ENCODE data around the gene RECK. TPM values are rescaled to one million over a fixed set of nuclear protein-coding genes. Genes with fewer than 3 reads are reported as not detected.
"Not testable (repeated sequence)": the region's sequence is repeated elsewhere in the genome, so short reads cannot be mapped to it uniquely, and the experiment has no call there.

RECK gene
- total RNA-seq, 1 experiment from 2014 or later = 10.6 TPM

DNA sequence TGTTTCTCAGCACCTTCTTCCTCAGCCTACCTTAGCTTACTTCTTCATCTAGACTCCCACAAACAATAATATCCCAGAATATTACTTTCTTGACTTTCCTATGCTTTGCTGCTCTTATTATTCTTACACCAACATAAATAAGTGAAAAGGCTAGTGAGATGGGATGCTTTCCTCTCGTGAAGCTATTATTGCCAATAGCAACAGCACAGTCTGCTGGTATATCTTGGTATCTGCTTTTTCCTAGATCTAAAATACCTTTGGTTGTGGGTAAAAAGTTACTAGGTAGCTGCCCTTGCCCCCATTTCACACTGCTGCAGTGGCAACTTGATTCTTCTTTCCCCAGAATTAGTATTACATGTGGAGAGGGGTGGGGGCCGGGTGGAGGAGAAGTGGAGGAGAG, 73.7 kb downstream of the RECK start:
- no peak for DNase-seq (ENCODE audit: low read depth)

DNA sequence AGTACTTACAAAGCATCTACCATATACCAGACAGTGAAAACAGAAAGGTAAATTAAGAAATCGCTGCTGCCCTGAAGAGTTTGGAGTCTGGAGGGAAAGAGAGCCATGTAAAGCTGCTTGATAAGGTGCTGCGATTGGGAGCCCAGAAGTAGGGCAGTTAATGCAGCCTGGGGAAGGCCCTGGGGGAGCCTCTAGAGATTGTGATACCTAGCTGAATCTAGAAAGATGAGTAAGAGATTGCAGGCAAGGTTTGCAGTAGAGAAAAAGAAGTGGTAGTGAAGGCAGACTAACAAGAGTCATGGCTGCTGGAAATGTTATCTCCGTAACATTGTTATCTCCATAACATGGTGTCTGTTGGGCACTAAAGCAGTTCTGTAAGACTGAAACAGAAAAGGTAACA, 75.8 kb downstream of the RECK start:
- no peak for DNase-seq (ENCODE audit: low read depth)

DNA sequence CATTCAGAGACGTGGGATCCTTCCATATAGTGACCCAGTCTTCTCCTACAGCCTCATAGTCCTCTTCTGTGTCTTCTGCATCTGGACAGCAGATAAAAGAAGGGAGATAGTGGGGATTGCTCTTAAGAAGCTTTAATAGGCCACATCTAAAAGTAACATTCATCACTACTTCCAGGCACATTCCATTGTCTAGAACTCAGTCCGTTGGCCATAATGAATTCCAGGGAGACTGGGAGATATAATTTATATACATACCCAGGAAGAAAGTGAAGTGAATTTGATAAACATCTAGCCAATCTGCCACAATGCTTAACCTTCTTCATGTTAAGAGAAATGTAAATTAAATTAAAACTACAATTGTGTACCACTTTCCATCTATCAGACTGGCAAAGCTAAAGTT, 77.3 kb downstream of the RECK start:
- no peak for DNase-seq (ENCODE audit: low read depth)

DNA sequence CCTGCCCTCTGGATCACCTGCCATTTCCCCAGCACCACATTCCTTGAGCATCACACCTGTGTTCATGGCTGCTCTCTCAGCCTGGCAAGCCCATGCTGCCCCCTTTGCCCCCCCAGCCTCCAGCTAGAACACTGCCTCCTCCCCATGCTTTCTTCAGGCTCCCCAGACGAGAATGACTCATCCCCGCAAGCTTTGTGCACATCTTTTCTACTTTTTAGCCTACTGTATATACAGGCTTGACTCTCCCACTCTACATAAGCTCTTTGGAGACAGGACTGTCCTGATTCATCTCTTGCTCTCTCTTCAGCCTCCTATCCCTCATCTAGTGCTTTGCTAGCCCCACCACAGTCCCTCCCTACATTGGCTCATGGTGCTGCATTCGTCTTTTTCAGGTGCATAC, 79.9 kb downstream of the RECK start:
- DNase-seq (ENCODE audit: low read depth) = no peak

DNA sequence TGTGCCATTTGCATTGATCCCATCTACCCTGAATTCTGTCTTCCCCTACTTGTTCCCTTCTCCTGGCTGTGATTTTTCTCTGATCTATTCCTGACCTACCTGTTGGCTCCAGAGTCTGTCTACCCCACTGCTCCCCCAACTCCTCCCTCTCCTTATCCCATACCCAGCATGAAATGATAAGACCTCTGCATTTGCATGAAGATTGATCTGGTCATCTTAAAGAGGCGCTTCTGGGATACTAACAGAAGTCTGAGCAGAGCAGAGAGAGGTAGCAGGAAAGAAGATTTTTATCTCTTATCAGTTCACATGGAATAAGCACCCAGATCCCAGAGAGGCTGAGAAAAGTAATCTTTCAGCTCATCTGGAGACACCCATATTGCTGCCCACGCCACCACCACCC, 81.5 kb downstream of the RECK start:
- no peak for DNase-seq (ENCODE audit: low read depth)

DNA sequence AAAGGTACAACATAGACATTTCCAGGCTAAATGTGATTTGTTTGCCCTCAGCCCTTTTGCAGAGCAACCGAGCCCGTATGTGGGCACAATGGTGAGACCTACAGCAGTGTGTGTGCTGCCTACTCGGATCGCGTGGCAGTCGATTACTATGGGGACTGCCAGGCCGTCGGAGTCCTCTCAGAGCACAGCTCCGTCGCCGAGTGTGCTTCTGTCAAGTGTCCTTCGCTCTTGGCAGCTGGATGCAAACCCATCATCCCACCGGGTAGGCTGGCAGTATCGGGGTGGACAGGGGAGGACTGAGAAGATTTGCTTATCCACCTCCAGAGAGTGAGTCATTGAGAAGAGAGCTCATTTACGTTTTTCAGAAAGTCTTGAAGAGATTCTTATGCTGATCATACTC, 82.0 kb downstream of the RECK start:
- DNase-seq (ENCODE audit: low read depth) = no peak

DNA sequence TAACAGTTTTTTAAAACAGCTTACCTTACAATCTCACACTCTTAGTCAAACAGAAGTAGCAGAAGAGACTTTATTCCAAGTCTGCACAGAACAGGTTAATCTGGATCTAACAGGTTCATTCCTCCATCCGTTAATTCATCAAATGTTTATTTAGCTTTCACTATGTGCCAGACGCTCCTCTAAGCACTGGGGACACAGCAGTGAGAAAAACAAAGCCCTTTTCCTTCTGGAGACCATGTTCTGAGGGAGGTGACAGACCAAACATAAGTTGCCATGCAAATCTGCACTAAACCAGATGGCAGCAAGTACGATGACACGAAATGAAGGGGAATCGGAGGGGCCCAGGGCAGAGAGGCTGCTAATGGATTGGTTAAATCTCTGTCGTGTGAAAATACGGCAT, 82.8 kb downstream of the RECK start:
- DNase-seq (ENCODE audit: low read depth) = no peak

DNA sequence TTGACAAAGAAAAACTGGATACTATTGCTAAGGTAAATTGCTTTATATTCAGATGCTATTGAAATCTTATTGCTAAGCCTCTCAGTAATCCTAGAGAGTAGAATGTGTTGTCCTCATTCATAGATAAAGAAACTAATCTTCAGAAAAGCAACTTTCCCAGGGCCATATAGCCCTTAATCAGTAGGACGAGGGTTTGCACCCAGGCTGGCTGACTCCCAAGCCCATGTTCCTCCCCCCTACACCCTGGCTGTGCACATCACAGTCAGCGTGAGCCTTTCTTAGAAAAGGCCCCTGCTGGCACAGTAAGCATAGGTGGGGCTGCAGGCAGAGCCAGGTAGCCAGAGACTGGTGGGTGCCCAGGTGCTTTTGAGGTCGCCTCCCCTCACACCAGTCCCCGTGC, 84.0 kb downstream of the RECK start:
- DNase-seq (ENCODE audit: low read depth) = no peak

DNA sequence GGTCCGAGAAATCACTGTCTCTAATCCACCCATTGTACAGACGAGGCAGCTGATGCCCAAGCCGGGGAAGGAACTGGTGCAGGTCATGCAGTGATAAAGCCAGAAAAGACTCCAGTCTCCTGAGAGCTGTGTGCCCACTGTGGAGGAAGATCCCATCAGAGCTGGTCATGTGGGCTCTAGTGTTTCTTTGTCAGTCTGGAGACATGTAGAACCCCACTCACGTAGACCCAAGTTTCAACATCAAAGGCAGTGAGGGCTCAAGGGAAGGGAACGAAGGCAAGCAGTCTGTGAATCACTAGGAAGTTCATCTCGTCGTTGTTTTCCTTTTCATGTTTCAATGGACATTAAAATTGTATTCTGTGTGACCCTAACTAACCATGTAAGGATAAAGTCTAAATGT, 85.3 kb downstream of the RECK start:
- no peak for DNase-seq (ENCODE audit: low read depth)

DNA sequence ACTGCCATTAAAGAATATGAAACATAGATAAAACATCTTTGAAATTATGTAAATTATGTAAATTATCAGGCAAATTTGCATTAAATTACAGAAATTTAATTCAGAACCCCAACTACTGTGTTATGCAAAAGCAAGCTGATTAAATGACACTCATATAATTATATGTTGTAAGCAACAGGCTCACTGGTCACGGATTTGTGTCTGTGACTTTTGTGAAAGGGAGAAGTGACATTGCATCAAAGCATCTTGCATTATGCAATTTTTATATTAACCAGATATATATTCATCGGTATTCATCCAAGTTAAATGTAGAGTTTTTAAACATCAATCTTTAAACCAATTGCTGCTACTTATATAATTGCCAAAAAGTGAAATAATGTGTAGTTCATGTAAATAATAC, 86.8 kb downstream of the RECK start:
- DNase-seq (ENCODE audit: low read depth) = no peak

DNA sequence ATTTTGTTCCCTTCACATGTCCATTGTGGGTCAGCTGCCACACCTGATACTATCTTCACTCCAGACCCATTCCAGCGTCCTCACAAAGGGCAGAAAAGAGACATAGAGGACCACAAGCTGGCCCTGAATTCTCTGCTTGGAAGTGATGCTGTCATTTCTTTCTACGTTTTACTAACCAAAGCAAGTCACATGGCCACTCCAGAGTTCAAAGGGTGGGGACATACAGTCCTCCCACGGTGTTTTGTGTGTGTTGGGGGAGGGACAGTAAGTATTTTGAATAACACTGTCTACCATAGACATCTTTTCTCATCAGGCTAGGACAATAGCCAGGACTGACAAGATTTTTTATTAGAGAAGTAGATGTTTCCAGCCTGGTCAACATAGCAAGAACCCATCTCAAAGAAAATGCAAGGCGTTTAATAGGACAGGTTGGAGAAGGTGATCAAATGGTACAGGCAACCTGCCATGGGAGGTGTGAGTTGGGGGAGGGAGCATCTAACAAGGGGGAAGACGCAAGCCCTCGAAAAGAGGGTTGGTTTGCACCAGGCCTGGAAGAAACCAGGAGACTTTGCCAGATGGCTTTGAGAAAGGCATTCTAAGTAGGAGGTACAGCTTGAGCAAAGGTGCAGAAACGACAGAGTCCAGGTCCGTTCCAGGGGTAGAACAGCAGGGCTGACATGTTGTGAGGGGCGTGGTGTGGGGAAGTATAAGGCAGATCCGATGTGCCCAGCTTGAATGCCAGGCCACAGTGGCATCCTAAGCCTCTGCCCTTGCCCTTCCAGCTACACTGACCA, 88.5 kb downstream of the RECK start:
- DNase-seq (ENCODE audit: low read depth) = no peak

DNA sequence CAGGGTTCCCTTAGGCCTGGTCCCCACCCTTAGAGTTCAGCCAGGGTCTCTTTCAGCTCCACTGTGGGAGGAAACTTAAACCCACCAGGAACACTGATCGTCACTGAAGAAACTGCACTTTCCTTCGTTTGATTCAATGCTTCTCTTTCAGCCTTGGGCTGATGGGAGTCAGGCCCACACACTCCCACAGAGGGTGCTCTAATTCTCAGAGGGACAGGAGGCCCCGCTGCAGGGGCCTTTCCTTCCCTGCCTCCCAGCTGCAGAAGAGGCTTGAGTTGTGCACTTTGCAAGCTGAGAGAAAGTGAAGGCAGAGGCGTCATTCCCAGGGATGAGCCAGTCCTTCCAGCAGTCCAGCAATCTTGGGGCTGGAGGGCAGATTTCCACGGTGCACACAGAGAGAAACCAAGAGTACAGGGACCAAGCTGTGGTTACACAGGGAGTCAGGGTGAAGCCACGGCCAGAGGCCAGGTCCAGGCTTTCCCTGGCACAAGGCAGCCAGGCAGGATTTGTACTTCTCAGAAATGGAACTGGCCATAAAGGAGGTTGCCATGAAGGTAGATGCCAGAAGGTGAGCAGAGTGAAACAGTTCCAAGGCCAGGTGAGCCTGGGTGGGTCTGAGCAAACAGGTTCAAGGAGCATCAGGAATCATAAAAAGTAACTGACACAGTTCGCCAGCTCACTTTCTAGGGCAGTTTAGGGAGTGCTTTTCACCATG, 89.5 kb downstream of the RECK start:
- DNase-seq (ENCODE audit: low read depth) = no peak

DNA sequence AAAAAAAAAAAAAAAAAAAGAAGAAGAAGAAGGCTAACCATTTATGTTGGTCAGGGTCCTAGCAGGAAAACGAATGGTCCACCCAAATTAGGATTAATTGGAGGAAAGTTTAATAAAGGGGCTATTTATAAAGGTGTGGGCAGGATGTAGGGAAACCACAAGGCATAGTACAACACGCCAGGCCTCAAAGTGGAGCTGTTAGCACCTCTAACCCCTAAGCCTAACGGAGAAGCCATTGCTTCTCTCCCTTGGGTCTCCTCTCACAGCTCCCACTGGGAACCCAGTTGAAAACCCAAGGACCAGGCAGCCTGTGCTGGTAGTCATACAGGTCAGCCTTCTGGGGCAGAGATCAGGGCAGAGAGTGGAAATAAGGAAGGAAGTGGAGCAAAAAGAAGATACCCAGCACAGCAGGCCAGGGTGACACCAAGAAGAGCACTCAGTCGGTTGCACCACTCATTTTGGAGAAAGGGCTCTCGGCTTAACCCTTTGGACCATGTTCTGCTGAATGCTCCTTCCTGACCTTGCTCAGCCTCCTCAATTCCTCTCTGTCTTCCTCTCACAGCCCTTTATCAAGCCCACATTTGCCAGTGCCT, 91.0 kb downstream of the RECK start:
- DNase-seq (ENCODE audit: low read depth) = no peak

DNA sequence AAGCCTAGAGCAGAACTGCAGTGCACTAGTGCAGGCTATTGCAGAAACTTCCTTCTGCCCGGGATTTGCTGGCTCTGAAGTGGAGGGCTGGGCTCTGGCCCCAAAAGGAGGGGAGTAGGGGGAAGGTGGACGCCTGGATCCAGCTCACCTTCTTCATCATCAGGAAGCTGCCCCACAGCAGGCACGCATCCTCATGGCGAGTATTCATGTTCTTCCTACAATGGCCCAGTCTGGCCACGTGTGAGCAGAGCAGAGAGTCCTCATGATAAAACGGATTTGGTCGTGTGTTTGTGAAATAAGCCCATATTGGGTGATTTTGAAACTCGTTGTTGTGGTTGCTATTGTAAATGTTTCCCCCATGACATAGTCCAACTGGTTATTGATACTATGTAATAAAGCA, 91.6 kb downstream of the RECK start:
- DNase-seq (ENCODE audit: low read depth) = no peak

DNA sequence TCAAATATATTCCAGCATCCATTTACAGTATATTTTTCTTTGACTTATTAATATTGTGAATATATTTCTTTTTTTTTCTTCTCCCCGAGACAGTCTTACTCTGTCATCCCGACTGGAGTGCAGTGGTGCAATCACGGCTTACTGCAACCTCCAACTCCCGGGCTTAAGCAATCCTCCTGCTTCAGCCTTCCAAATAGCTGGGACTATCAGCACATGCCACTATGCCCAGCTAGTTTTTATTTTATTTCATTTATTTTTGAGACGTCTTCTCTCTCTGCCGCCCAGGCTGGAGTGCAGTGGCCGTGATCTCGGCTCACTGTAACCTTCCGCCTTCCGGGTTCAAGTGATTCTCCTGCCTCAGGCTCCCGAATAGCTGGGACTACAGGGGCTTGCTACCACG, 92.4 kb downstream of the RECK start:
- no peak for DNase-seq (ENCODE audit: low read depth)

DNA sequence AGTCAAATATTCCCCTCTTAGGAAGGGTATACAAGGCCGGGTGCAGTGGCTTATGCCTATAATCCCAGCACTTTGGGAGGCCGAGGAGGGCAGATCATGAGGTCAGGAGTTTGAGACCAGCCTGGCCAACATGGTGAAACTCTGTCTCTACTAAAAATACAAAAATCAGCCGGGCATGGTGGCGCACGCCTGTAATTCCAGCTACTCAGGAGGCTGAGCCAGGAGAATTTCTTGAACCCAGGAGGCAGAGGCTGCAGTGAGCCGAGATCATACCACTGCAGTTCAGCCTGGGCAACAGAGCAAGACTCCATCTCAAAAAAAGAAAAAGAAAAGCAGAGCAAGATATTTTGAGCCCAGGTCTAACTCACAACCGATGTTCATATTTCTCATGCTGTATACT, 95.0 kb downstream of the RECK start:
- DNase-seq (ENCODE audit: low read depth) = not testable (repeated sequence)

DNA sequence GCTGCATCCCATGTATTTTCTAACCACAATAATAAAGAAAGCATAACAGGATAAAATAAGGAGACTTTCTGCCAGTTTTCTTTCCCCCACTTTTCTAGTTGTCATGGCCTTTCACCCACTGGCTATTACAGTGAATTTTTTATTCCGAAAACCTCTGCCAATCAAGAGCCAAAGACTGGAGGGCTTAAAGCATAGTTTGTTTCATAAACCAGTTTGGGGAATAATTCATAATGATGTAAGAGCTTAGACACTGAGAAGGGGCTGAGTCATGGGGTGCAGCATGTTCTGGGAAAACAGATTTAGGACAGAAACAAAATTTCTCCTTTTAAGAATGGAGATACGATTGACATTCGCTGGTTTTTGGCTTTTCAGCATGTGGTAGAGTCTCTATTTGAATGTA, 95.4 kb downstream of the RECK start:
- DNase-seq (ENCODE audit: low read depth) = peak; percentile 72

DNA sequence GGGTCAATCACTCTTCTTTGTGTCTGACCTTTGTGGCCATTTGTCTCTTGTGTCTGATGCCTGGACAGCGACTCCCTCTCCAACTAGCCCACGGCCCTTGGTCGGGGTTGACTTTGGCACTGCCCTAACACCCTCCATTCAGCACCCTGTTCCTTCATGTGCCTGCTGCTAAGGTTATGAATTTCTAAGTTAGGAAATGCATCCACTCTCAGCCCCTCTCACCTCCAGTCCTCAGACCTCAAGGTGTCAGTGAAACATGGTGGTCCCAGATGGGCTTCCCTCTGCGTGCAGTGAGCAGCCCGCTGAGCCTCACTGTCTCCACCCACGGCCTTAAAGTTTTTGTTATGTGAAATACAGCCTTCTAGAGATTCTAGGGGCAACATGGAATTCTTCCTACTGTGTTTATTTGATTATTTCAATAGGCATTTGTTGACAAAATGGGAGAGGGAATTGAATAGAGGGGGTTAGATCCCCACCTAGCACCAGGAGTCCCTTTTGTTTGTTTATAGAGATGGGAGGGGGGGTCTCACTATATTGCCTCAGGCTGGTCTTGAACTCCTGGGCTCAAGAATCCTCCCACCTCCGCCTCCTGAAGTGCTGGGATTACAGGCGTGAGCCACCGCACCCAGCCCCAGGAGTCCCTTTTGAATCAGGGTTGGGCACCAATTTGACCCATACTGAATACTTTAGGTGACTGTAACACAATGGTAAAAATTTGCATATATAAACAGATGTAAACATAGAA, 98.2 kb downstream of the RECK start:
- no peak for DNase-seq (ENCODE audit: low read depth)

DNA sequence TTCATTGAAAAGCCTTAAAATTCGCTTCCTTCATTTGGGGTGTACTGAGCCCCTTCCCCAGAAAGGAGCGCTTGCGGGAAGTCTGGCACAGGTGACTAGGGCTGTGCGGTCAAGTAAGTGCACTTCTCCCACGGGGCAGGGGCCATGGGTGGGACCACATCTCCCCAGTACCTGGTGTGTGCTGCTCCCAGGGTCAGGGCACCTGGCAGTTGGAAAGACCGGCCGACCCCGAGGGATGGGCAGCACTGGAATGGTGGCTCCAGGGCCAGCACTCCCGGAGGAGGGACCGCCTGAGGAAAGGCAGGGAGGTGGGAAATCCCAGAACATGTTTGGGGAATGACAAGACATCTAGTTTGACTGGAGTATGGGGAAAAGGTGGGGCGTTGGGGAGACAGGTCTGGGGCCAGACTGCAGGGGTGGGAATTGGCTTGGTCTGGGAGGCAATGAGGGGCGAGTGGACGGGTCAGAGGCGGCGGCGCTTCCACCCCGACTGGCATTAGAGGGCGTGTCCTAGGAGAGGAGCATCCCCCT, 99.1 kb downstream of the RECK start:
- no peak for DNase-seq (ENCODE audit: low read depth)

DNA sequence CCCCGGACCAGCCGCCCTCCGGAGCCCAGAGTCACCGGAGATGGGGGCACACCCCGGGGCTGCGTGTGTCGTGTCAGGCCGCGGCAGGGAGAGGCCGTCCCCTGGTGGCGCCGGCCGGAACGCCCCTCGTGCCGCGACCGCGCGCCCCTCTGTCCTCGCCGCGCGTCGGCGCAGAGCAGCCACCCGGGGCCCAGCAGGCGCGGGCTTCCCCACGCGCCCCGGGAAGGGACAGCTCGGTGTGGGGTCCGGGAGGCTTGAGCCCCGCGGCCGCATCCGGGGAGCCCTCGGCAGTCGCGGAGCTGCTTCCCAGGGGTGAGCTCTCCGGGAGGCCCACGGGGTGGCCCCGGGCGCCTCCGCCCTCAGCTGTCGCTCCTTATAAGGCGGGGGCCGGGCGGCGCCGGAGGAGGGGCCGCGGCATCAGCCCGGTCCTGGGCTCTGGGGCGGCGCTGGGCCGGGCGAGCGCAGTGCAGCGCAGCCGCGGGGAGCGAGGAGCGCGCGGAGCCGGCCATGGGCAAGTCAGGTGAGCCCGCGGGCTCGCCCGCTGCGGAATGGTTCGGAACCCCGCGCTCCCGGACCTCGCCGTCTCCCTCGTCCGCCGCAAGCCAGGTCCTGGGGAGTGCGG, 99.7 kb downstream of the RECK start, which contains the start of gene GLIPR2:
GLIPR2 (plus strand) TSS at position 462 of the 622 bp plus-strand sequence; CDS start at position 508, 46 bp downstream.
- peak; percentile 71 for DNase-seq (ENCODE audit: low read depth)

DNA sequence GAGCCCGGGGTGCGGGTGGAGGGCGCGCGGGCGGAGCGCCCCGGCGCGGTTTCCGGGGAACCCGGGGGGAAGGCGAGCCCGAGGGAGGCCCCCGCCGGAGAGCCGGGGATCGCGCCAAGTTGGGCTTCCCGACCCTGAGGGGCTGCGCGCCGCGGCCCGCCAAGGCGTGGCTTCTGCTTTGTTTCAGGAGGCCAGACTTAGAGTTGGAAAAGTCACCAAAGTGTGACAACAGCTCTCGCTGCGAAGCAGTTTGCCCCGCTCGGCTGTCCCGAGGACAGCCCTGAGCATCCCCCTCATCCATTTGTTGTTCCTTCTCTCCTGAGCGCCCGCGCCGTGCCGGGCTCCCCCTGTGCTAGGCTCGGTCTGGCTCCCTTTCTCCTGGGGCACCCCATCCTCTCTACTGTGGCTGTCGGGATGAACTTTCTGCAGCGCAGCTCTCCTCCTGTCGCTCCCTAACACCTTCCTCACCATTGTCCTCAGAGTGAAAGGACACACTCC, 100.2 kb downstream of the RECK start:
- peak; percentile 8 for DNase-seq (ENCODE audit: low read depth)
